GM18909 (cell line): ENCODE results near the gene PLA2G10.
"Not testable (repeated sequence)": the region's sequence is repeated elsewhere in the genome, so short reads cannot be mapped to it uniquely, and the experiment has no call there.

ENCODE experiments used
- ATAC-seq: cut with Tn5 transposase; IDR thresholded peaks from one replicate; pipeline ENCODE4 v1.9.1; 2021; ENCODE audit warnings: mild to moderate bottlenecking; ENCODE audit not compliant: unreplicated experiment, poor library complexity

Gene PLA2G10

DNA sequence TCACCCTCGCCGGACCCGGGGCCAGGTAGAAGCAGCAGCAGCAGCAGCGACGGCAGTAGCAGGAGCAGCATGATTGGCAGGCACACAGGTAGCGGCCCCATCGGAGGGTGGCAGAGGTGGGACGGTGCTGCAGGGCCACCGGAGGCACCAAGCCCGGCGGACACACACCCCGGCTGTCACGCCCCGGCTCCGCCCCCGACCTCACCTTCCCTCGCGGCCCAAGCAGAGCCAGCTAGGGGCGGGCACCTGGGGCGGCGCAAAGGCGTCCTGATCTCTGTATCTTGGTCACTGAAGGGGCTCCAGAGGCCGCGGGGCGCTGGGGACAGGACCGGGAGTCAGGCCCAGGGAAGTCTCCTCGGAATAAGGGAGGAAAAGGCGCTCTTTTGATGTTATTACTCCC lies at the start of gene PLA2G10:
TSS of gene PLA2G10 (minus strand) at position 180 of the 400 bp plus-strand sequence. CDS start at position 101, 79 bp downstream.
- not testable (repeated sequence) for ATAC-seq

- peak; percentile 98 for ATAC-seq
These were observed 48.4 kb upstream of the PLA2G10 start, which contains the start of gene NPIPA2 for GRCh38 chr16:14742273-14743128. NPIPA2 (plus strand) TSS chr16:14742533; CDS start chr16:14748066, 5,533 bp downstream.

DNA sequence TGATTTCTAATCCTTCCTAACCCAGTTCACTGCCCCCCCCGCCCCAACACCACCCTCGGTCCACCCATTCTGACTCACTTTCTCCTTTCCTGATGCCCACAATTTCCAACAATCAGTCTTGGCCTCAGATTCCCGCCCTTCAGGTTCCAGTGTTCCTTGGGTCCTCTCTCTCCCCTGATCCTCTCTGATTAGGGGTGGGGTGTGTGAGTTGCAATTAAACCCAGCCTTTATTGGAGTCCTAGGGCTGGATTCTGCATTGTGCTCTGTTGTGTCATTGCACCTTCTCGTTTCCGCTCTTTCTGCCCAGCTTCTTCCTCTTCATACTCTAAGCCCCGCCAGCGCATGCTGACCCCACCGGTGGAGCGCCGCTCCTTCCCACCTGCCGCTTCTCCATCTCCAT lies 47.7 kb upstream of the PLA2G10 start:
- ATAC-seq: not testable (repeated sequence)

GRCh38 chr16:14740832-14741385 lies 46.8 kb upstream of the PLA2G10 start:
- ATAC-seq: not testable (repeated sequence)

DNA sequence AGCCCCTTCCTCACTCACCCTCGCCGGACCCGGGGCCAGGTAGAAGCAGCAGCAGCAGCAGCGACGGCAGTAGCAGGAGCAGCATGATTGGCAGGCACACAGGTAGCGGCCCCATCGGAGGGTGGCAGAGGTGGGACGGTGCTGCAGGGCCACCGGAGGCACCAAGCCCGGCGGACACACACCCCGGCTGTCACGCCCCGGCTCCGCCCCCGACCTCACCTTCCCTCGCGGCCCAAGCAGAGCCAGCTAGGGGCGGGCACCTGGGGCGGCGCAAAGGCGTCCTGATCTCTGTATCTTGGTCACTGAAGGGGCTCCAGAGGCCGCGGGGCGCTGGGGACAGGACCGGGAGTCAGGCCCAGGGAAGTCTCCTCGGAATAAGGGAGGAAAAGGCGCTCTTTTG lies 39.1 kb upstream of the PLA2G10 start:
- ATAC-seq: not testable (repeated sequence)

- ATAC-seq: peak; percentile 98
These were observed 9.3 kb upstream of the PLA2G10 start, which contains the start of gene NPIPA3 for GRCh38 chr16:14703156-14704011. NPIPA3 (plus strand) TSS chr16:14703411; CDS start chr16:14708944, 5,533 bp downstream.

DNA sequence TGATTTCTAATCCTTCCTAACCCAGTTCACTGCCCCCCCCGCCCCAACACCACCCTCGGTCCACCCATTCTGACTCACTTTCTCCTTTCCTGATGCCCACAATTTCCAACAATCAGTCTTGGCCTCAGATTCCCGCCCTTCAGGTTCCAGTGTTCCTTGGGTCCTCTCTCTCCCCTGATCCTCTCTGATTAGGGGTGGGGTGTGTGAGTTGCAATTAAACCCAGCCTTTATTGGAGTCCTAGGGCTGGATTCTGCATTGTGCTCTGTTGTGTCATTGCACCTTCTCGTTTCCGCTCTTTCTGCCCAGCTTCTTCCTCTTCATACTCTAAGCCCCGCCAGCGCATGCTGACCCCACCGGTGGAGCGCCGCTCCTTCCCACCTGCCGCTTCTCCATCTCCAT lies 8.6 kb upstream of the PLA2G10 start:
- ATAC-seq: not testable (repeated sequence)

- ATAC-seq: not testable (repeated sequence)
These were observed 7.8 kb upstream of the PLA2G10 start for GRCh38 chr16:14701859-14702258.

DNA sequence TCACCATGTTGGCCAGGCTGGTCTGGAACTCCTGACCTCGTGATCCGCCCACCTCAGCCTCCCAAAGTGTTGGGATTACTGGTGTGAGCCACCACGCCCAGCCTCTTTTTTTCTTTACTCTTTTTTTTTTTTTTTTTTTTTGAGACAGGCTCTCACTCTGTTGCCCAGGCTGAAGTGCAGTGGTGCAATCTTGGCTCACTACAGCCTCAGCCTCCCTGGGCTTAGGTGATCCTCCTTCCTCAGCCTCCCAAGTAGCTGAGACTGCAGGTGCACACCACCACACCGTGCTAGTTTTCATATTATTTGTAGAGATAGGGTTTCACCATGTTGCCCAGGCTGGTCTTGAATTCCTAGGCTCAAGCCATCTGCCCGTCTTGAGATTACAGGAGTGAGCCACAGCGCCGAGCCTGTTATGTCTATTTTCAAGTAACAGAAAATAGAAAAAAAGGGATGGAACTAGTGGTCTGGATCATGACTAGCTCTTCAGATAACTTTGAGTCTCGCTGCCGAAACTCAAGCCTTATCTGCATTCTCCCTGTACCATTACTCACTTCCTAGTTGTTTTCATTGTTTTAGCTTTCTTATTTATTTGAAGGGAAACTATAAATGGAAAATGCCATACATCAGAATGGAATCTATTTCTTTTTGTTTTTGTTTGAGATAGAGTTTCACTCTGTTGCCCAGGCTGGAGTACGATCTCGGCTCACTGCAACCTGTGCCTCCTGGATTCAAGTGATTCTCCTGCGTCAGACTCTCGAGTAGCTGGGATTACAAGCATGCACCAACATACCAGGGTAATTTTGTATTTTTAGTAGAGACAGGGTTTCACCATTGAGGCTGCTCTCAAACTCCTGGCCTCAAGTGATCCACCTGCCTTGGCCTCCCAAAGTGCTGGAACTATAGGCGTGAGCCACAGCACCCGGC lies 8.0 kb downstream of the PLA2G10 start:
- not testable (repeated sequence) for ATAC-seq

DNA sequence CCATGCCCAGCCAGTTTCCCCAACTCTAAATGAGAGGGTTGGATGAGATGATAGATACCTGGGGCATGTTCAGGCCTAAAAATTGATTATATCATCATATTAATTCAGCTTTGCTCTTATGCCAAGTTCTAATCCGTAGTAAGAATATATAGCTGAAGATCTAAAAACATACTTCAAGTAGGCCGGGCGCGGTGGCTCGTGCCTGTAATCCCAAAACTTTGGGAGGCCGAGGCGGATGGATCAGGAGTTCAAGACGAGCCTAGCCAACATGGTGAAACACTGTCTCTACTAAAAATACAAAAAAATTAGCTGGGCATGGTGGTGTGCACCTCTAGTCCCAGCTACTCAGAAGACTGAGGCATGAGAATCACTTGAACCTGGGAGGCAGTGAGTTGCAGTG lies 12.0 kb downstream of the PLA2G10 start:
- no peak for ATAC-seq

- ATAC-seq: no peak
These were observed 13.0 kb downstream of the PLA2G10 start for GRCh38 chr16:14681115-14681514.

DNA sequence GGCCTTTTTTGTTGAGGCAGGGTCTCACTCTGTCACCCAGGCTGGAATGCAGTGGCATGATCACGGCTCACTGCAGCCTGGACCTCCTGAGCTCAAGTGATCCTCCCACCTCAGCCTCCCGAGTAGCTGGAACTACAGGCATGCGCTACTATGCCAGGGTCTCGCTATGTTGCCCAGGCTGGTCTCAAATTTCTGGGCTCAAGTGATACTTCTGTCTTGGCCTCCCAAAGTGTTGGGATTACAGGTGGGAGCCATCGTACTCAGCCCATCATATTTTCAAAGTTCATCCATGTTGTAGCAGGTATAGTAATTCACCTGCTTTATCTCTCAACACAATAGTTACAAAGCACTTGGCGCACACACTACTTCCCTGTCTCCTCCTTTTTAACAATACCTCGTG lies 13.7 kb downstream of the PLA2G10 start:
- ATAC-seq: not testable (repeated sequence)

GRCh38 chr16:14678748-14679497 lies 15.2 kb downstream of the PLA2G10 start:
- no peak for ATAC-seq

DNA sequence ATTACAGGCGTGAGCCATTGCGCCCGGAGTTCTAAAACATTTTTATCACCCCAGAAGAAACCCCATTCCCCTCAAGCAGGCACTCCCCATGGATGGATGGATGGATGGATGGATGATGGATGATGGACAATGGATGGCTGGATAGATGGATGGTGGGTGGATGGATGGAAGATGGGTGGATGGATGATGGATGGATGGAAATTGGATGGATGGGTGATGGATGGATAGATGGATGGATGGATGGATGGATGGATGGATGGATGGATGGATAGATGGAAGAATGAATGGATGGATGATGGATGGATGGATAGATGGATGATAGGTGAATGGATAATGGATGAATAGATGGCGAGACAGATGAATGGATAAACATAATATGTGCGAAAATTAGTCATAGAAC lies 16.5 kb downstream of the PLA2G10 start:
- no peak for ATAC-seq

DNA sequence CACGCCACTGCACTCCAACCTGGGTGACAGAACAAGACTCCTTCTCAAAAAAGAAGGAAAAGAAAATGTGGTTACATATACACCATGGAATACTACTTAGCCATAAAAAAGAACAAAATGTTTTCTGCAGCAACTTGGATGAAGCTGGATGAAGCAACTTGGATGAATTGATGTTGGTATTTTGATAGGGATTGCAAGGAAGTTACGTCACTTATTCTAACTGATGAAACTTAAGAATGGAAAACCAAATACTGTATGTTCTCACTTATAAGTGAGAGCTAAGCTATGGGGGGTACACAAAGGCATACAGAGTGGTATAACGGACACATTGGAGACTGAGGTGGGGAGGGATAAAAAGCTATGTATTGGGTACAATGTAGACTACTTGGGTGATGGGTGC lies 17.5 kb downstream of the PLA2G10 start:
- no peak for ATAC-seq

DNA sequence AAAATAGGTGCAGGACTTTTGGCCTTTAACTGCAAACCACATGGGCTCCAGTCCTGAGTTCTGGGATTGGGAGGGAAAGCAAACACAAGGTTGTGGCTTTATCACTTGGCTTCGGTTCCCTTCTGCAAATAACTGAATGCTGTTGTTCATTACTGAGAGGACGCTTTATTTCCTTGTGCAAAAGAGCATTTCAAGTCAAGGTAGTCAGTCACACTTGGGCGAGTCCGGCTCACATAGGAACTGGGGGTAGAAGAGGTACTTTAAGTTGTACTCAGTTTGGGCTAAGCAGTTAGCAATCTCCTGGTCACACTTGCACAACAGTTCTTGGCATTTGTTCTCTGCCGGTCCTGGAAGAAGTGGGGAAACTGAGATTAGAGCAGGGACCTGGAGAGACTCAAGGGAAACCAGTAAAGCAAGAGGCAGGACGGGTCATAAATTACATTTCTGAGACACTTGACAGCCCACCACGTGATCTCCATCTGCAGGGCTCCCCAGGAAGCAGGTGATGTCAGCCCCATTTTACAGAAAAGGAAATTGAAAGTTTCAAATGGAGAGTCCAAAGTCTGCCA lies 21.6 kb downstream of the PLA2G10 start:
- ATAC-seq: peak; percentile 69

DNA sequence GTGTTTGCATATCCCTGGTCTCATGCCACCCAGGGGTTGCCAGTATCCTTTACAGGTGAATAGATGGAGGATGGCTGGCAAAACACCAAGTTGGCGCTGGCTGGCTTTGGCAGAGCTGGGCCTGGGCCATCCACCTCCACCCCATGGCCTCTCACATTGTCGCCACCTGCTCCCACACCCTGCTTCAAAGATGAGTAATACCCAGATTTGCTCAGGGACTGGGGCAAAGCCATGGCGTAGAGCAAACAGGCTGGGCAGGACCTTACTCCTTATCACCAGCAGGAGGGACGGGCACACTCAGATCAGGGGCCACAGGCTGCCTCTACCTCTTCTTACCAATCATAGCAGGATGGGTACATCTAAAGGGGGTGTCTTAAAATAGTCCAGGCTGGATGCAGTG lies 24.3 kb downstream of the PLA2G10 start:
- ATAC-seq: no peak

DNA sequence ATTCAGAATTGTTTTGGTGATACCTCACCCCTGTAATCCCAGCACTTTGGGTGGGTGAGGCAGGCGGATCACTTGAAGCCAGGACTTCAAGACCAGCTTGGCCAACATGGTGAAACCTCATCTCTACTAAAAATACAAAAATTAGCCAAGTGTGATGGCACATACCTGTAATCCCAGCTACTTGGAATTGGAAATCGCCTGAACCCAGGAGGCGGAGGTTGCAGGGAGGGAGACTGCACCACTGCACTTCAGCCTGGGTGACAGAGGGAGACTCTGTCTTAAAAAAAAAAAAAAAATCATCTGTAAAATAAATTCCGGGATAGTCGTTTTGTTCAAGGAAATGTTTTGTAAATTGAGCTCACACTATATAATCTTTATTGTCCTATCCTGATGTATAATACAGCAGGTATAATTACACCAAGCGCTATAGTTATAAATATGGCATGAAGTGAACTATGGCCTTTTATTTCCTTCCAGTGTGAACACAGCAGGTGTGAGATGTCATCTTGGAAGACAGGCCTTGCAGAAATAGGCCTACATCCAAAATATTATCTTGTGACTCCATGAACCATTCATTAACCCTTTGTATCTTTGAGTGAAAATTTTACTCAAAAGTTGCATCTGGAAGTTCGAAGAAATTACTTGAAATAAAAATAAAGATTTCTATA lies 25.4 kb downstream of the PLA2G10 start:
- ATAC-seq: no peak
